Panc1 (cell line): ENCODE results near the gene ARL2. TPM values are rescaled to one million over a fixed set of nuclear protein-coding genes. Genes with fewer than 3 reads are reported as not detected.

Experiments
- ATAC-seq: fragments of 200-7000 bp; cut with Tn5 transposase; 2 replicates; pipeline ENCODE4 v1.9.1; 2020; ENCODE audit warnings: mild to moderate bottlenecking, moderate library complexity
- BruUV-seq: library from RNA; stranded (reverse); fragments of 400-500 nt; replicated peaks from 2 replicates; lab custom pipeline; 2021; lab: Mats Ljungman, UMichigan
- CTCF ChIA-PET: fragments of 300-600 bp; sonication (Branson Sonifier 250); formaldehyde crosslinking; loops from one replicate; lab custom pipeline; 2022; ENCODE audit warnings: antibody characterized with exemption; lab: Charles Lee
- POLR2A ChIA-PET: fragments of 300-600 bp; sonication (Branson Sonifier 250); formaldehyde crosslinking; loops from one replicate; lab custom pipeline; 2022; ENCODE audit warnings: antibody characterized with exemption; lab: Charles Lee
- DNase-seq: peaks from one replicate; pipeline ENCODE4 v3.0.0-alpha.2; 2010; ENCODE audit warnings: low read depth, low spot score
- H3K27ac ChIP-seq: 2 replicates; pipeline ENCODE4 v1.5.1; 2011; ENCODE audit warnings: mild to moderate bottlenecking, low read length, inconsistent platforms
- H3K27me3 ChIP-seq: fragments of 200-500 bp; sonication (Bioruptor generic); 2 replicates; pipeline ENCODE4 v1.6.0; 2014; ENCODE audit warnings: low read length, inconsistent platforms; ENCODE audit not compliant: control insufficient read depth, insufficient read depth
- H3K36me3 ChIP-seq: fragments of 200-500 bp; sonication (Bioruptor generic); 2 replicates; pipeline ENCODE4 v1.5.1; 2014; ENCODE audit warnings: inconsistent platforms, mild to moderate bottlenecking, low read length, moderate library complexity; ENCODE audit not compliant: control insufficient read depth, insufficient read depth
- H3K4me1 ChIP-seq: 2 replicates; pipeline ENCODE4 v1.5.1; 2011; ENCODE audit warnings: inconsistent platforms, mild to moderate bottlenecking, low read length, moderate library complexity; ENCODE audit not compliant: control insufficient read depth, insufficient read depth
- H3K4me3 ChIP-seq, 2 experiments: 2 replicates each; pipeline ENCODE4 v1.5.1; 2011 to 2012; ENCODE audit warnings: low read depth in 2 of 2, low read length in 2 of 2, mild to moderate bottlenecking in 2 of 2, inconsistent platforms in 1 of 2, moderate library complexity in 1 of 2
- H3K9me3 ChIP-seq: fragments of 200-500 bp; sonication (Bioruptor generic); 2 replicates; pipeline ENCODE4 v1.5.1; 2014; ENCODE audit warnings: low read depth, mild to moderate bottlenecking, inconsistent platforms, low read length, moderate library complexity; ENCODE audit not compliant: control insufficient read depth, insufficient read depth
- POLR2AphosphoS5 ChIP-seq: IDR thresholded peaks from 2 replicates; pipeline ENCODE4 v1.6.1; 2012; ENCODE audit warnings: mild to moderate bottlenecking, low read depth, low read length, moderate library complexity
- SIN3A ChIP-seq: IDR thresholded peaks from 2 replicates; pipeline ENCODE4 v1.6.1; 2012; ENCODE audit warnings: low read depth, mild to moderate bottlenecking, low read length, moderate library complexity, borderline replicate concordance; ENCODE audit not compliant: insufficient read depth
- TCF7L2 ChIP-seq: IDR thresholded peaks from 2 replicates; pipeline ENCODE4 v1.6.1; 2011; ENCODE audit warnings: mild to moderate bottlenecking, low read depth, low read length, inconsistent platforms
- in situ Hi-C: cut with HindIII; loops from 2 replicates; pipeline ENCODE4 v1.10.0; 2016; ENCODE audit warnings: low sequenced_read_pairs, low pct_unique_long_range_greater_than_20kb
- intact Hi-C: fragments of 100-400 bp; cut with micrococcal nuclease; formaldehyde crosslinking; loops from one replicate; pipeline ENCODE4 v1.10.0; 2022; ENCODE audit not compliant: unreplicated experiment
- total RNA-seq: library from RNA; stranded (reverse); gene quantifications from one replicate; pipeline ENCODE4 v1.2.1, GENCODE V29; 2021; ENCODE audit not compliant: unreplicated experiment
- TF ChIP-seq, protein P1 (sequence below), 2 experiments: IDR thresholded peaks; 2 replicates each; pipeline ENCODE4 v1.6.1; 2011 to 2012; ENCODE audit warnings: low read depth in 2 of 2, control low read depth in 1 of 2, low read length in 1 of 2, mild to moderate bottlenecking in 1 of 2, moderate library complexity in 1 of 2; ENCODE audit not compliant: insufficient read depth in 1 of 2
- TF ChIP-seq, protein P2 (sequence below): fragments of 450-650 bp; IDR thresholded peaks from 2 replicates; pipeline ENCODE4 v1.5.1; 2017; ENCODE audit warnings: mild to moderate bottlenecking

ARL2 gene
- total RNA-seq, 1 experiment from 2014 or later, result 177 TPM

DNA sequence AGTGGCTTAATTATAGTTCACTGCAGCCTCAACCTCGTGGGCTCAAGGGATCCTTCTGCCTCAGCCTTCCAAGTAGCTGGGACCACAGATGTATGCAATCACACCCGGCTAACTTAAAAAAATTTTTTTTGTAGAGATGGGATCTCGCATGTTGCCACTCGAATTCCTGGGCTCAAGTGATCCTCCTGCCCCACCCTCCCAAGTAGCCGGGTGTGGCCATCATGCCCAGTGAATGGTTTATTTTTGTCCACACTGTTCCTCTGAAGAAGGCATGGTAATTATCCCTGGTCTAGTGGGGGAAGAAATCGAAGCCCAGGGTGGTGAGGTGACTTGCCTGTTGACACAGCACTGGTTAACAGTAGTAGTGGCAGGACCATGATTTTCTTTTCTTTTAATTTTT lies 28.9 kb downstream of the ARL2 start:
- TF ChIP-seq SIN3A (no peak), POLR2AphosphoS5 (no peak), TCF7L2 (no peak)
- TF ChIP-seq, protein P1, sequence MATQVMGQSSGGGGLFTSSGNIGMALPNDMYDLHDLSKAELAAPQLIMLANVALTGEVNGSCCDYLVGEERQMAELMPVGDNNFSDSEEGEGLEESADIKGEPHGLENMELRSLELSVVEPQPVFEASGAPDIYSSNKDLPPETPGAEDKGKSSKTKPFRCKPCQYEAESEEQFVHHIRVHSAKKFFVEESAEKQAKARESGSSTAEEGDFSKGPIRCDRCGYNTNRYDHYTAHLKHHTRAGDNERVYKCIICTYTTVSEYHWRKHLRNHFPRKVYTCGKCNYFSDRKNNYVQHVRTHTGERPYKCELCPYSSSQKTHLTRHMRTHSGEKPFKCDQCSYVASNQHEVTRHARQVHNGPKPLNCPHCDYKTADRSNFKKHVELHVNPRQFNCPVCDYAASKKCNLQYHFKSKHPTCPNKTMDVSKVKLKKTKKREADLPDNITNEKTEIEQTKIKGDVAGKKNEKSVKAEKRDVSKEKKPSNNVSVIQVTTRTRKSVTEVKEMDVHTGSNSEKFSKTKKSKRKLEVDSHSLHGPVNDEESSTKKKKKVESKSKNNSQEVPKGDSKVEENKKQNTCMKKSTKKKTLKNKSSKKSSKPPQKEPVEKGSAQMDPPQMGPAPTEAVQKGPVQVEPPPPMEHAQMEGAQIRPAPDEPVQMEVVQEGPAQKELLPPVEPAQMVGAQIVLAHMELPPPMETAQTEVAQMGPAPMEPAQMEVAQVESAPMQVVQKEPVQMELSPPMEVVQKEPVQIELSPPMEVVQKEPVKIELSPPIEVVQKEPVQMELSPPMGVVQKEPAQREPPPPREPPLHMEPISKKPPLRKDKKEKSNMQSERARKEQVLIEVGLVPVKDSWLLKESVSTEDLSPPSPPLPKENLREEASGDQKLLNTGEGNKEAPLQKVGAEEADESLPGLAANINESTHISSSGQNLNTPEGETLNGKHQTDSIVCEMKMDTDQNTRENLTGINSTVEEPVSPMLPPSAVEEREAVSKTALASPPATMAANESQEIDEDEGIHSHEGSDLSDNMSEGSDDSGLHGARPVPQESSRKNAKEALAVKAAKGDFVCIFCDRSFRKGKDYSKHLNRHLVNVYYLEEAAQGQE (IDR thresholded peaks at IDR 0.05; ENCODE audit: insufficient read depth in 1 of 2, low read depth in 2 of 2, low read length in 1 of 2), result no peak
- TF ChIP-seq, protein P2, sequence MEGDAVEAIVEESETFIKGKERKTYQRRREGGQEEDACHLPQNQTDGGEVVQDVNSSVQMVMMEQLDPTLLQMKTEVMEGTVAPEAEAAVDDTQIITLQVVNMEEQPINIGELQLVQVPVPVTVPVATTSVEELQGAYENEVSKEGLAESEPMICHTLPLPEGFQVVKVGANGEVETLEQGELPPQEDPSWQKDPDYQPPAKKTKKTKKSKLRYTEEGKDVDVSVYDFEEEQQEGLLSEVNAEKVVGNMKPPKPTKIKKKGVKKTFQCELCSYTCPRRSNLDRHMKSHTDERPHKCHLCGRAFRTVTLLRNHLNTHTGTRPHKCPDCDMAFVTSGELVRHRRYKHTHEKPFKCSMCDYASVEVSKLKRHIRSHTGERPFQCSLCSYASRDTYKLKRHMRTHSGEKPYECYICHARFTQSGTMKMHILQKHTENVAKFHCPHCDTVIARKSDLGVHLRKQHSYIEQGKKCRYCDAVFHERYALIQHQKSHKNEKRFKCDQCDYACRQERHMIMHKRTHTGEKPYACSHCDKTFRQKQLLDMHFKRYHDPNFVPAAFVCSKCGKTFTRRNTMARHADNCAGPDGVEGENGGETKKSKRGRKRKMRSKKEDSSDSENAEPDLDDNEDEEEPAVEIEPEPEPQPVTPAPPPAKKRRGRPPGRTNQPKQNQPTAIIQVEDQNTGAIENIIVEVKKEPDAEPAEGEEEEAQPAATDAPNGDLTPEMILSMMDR, result no peak
- H3K36me3 ChIP-seq, result no peaks in the 10 kb centered on the region
- peak overlapping the region; percentile 45 for H3K27ac ChIP-seq
- no peak overlapping the region for H3K4me3 ChIP-seq
- DNase-seq, result no peak
- no peaks in the 10 kb centered on the region for H3K9me3 ChIP-seq
- H3K27me3 ChIP-seq, result no peaks in the 10 kb centered on the region
- intact Hi-C loops, result no loop called here
- in situ Hi-C loops, result no loop called here
- H3K4me1 ChIP-seq, result peaks cover 16% of the 10 kb centered on the region
- POLR2A ChIA-PET, result no interaction called here
- CTCF ChIA-PET, result no interaction called here
- BruUV-seq, result no TSS peak
- ATAC-seq, result no peak

DNA sequence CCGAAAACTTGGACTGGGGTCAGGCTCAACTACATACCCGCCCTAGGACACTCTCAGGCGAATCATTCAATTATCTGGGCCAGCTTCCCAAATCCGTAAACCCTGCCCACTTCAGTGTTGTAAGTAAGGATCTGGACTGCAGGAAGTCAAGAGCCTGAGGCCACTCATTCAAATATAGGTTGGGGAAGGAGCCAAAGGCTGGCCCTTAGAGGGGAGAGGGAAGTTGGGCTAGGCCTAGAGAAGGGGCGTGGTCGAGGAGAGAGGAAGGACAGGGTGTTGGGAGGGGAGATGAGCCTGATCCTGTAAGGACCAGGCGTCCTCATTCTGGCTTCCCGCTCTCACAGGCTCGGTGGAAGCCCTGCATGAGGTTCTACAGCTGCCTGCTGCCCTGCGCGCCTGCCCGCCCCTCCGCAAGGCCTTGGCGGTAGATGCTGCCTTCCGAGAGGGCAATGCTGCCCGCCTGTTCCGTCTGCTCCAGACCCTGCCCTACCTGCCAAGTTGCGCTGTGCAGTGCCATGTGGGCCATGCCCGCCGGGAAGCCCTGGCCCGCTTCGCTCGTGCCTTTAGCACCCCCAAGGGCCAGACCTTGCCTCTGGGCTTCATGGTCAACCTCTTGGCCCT lies 30.0 kb downstream of the ARL2 start:
- H3K4me1 ChIP-seq, result peaks cover 16% of the 10 kb centered on the region
- no peaks in the 10 kb centered on the region for H3K9me3 ChIP-seq
- ChIA-PET CTCF (interaction anchor here (0.6 kb wide), 1 partner anchor 22 kb away, joined by 5 read pairs; no protein-coding TSS in a partner anchor), POLR2A (no interaction called here)
- BruUV-seq, result no TSS peak
- intact Hi-C loops (no loop called here), in situ Hi-C loops (no loop called here)
- H3K27ac ChIP-seq, result no peak overlapping the region
- TF ChIP-seq SIN3A, result no peak
- no peak for TF ChIP-seq POLR2AphosphoS5
- TF ChIP-seq, protein P1 (IDR thresholded peaks at IDR 0.05; ENCODE audit: insufficient read depth in 1 of 2, low read depth in 2 of 2, low read length in 1 of 2), result no peak
- no peak for TF ChIP-seq TCF7L2
- TF ChIP-seq, protein P2, result no peak
- H3K36me3 ChIP-seq, result no peaks in the 10 kb centered on the region
- no peaks in the 10 kb centered on the region for H3K27me3 ChIP-seq
- no peak overlapping the region for H3K4me3 ChIP-seq
- DNase-seq, result no peak
- ATAC-seq, result no peak
